HG03442 (cell line): ENCODE measurements around the gene VMAC.
A peak's percentile ranks its signal among the peaks of the same experiment; 100 is the strongest.

Experiments used
- ATAC-seq: cut with Tn5 transposase; IDR thresholded peaks from one replicate; pipeline ENCODE4 v1.9.1; 2021; ENCODE audit warnings: mild to moderate bottlenecking, moderate library complexity; ENCODE audit not compliant: unreplicated experiment

VMAC gene

GRCh38 chr19:5903624-5904351, 884 bp upstream of the VMAC start, which contains the start of gene NDUFA11:
Gene NDUFA11 (minus strand): TSS chr19:5903790. CDS start chr19:5903708, 82 bp downstream.
- ATAC-seq: peak; percentile 30

- ATAC-seq: no peak
Measured at GRCh38 chr19:5905114-5905778, 574 bp downstream of the VMAC start.

GRCh38 chr19:5907241-5907640, 2.6 kb downstream of the VMAC start:
- ATAC-seq: no peak

DNA sequence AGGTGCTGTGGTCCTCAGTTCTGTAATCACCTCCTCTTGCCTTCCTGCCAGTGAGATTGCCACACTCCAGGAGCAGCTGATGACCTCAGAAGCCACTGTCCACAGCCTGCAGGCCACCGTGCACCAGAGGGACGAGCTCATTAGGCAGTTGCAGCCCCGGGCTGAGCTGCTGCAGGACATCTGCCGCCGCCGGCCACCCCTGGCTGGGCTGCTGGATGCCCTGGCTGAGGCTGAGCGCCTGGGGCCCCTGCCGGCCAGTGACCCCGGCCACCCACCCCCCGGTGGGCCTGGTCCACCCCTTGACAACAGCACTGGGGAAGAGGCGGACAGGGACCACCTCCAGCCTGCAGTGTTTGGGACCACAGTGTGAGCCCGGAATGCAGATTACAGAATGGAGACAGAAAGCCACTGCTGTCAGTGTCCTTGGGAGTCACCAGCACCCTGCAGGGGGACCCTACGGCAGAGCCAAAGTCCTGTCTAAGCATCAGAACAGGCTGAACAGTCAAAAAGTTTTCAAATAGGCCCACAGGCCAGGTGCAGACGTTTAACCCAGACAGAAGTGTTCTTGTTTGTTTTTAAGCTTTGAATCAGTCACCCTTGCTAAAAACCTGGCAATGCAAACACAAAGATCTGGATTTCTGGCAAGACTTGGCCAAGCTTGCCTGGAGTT, 4.2 kb downstream of the VMAC start:
- ATAC-seq: no peak

DNA sequence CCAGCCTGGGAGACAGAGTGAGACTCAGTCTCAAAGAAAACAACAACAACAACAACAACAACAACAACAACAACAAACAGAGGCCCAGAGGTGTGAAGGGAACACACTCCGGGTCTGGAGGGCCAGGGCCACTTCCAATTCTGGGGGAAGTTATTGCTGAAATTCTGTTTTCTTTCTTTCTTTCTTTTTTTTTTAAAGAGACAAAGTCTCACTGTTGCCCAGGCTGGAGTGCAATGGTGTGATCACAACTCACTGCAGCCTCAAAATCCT, 5.9 kb downstream of the VMAC start:
- ATAC-seq: no peak

DNA sequence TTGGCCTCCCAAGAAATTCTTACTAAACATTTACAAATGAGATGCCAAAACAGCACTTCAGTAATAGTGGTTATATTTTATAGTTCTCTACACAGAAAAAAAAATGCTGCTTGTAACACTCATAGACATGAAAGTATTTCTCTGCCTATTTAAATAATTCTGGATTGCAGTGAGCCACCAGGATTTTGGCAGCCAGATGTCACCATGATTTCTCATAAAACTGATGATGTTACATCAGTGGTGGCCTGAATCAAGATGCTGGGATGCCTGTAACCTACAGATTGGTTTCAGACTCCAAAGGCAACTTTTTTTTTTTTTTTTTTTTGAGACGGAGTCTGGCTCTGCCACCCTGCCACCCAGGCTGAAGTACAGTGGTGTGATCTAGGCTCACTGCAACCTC, 6.7 kb downstream of the VMAC start:
- no peak for ATAC-seq

DNA sequence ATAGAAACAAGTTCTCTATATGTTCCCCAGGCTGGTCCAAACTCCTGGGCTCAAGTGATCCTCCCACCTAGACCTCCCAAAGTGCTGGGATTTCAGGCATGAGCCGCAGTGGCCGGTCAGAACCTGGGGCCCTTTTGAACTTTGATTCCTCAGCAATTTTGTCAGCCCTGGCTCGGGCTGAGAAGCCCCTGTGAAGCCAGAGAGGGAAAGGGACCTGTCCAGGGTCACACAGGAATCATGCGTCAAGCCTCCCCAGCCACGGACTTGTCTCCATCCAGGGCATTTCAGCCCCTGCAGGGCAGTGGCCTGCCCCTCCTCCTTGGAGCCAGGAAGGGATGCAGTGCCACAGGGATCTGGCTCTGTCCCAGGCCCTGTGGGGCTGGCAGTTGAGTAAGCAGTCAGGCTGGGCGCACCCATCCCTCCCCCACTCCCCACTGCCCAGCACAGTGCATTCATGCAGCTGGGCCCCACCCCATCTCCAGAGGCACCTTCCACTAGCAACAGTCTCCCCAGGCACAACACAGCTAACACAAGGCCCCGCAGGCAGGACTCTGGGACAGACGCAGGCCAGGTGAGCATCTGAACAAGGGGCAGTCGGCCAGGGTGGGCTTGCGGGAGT, 9.2 kb downstream of the VMAC start, which contains the start of gene CAPS:
TSS of gene CAPS (plus strand) at position 516 of the 619 bp plus-strand sequence. CDS start 153 bp downstream, outside the sequence.
- ATAC-seq: no peak

GRCh38 chr19:5914358-5914774, 9.7 kb downstream of the VMAC start:
- ATAC-seq: no peak

DNA sequence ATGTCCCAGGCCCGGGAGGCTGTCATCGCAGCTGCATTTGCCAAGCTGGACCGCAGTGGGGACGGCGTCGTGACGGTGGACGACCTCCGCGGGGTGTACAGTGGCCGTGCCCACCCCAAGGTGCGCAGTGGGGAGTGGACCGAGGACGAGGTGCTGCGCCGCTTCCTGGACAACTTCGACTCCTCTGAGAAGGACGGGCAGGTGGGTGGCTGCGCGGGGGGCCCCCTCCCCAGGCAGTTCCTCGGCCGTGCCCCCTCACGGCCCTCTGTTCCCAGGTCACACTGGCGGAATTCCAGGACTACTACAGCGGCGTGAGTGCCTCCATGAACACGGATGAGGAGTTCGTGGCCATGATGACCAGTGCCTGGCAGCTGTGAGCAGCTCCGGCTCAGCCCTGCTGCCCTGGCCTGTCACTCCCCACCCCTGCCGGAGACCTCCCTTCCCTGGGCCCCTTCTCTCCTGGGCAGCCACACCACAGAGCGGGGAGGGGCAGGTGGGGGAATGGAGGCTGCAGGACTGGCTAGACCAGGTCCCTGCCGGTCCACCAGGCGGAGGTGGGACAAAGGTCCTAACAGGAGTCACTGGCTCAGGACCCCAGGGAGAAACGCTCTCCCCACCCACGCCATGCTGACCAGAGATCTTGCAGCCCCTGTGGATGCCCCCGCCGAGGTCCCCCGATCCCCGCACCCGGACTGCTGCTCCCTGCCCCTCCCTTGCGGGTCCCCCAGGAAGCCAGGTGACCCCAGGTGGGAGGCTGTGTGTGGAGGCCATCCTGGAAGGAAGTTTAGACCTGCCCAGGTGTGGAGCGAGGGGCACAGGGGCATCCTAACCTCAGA, 10.5 kb downstream of the VMAC start:
- no peak for ATAC-seq

GRCh38 chr19:5915782-5916165, 11.1 kb downstream of the VMAC start:
- ATAC-seq: no peak

DNA sequence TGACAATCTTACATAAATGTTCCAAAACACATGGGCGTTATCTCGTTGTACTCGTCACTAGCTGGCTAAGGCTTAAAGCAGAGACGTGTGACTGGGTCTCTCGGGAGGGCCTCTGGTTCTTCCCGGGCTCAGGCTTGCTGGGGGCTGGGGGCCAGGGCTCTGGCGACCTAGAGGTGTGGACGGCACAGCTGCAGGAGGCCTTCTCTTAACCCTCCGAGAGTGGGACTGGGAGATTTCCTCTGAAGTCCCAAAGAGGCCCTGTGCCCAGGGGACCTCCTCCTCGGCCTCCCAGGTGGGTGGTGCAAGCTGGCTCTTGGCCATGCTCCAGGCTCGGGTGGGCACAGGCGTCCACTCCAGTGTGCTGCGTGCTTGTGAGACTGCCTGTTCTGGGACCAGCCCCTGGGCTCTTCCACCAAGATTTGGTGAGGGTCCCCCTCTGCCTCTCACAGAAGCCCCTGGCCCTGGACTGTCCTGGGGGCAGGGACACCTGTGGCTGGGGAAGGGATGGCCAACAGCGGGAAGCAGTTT, 11.6 kb downstream of the VMAC start:
- no peak for ATAC-seq

GRCh38 chr19:5917431-5918107, 12.9 kb downstream of the VMAC start:
- no peak for ATAC-seq

- no peak for ATAC-seq
Measured at GRCh38 chr19:5918463-5919079, 13.9 kb downstream of the VMAC start.

GRCh38 chr19:5921516-5922160, 17.0 kb downstream of the VMAC start:
- no peak for ATAC-seq

DNA sequence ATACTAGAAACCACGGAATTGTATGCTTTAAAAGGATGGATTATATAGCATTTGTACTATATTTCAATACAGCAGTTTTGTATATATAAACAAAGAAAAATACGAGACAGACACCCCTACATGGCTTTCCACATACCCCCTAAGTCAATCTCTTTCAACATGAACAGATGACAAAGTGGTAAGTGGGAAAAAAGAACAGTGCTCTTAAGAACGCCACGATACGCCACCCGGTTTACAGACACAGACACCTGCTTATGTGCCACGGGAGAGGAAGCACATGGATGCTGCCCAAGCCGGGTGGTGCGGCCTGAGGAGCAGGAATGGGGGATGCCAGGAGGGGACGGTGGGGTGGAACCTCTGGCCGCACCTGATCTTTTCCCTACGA, 17.5 kb downstream of the VMAC start:
- ATAC-seq: no peak

GRCh38 chr19:5923356-5923755, 18.7 kb downstream of the VMAC start:
- no peak for ATAC-seq

- no peak for ATAC-seq
Measured at GRCh38 chr19:5925830-5926427, 21.3 kb downstream of the VMAC start.

DNA sequence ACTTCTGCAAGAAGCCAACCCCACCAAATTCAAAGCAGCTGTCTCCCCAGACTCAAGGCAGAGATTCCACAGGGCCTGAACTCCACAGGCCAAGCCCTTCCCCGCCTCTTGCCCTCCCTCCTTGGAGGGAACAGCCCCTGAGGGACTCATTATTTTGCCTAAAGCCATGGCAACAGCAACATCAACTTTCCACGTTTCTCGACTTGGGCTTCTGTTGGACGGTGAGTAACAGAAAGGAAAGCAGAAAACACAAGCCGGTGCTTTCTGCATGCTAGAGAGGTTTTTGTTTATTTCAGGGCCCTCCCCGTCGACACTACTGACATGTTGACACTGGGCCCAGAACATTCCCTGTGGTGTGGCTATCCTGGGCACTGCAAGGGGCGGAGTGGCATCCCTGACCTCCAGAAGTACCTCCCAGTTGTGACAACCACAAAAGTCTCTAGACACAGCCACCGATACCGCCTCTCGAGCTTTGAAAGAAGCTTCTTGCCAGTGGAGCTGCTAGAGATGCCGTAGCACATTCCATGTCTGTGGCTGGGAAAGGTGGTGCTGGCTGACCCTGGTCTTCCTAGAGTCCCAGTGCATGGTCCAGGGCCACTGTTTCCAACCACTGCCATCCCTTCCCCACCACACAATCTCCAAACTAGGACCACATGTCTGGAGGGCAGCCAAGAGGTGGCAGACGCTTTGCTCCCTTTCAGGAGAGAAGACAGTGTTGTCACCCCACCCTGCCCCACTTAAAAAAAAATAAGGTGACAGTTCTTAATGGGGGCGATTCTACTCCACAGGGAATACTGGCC, 22.2 kb downstream of the VMAC start:
- no peak for ATAC-seq
